ENCODE results near the gene DLG2.

DLG2 gene

GRCh38 chr11:84056653-84057376, 1570.3 kb downstream of the DLG2 start:
- no peak overlapping the region for H3K4me3 ChIP-seq (ENCODE audit: low read depth, low read length)
- TF ChIP-seq CTCF (IDR thresholded peaks at IDR 0.05; ENCODE audit: borderline replicate concordance, insufficient read depth, low read depth, low read length) = no peak

- no peak overlapping the region for H3K4me3 ChIP-seq (ENCODE audit: low read depth, low read length)
- TF ChIP-seq CTCF (IDR thresholded peaks at IDR 0.05; ENCODE audit: borderline replicate concordance, insufficient read depth, low read depth, low read length) = no peak
These were observed 1582.0 kb downstream of the DLG2 start for GRCh38 chr11:84045146-84045545.

DNA sequence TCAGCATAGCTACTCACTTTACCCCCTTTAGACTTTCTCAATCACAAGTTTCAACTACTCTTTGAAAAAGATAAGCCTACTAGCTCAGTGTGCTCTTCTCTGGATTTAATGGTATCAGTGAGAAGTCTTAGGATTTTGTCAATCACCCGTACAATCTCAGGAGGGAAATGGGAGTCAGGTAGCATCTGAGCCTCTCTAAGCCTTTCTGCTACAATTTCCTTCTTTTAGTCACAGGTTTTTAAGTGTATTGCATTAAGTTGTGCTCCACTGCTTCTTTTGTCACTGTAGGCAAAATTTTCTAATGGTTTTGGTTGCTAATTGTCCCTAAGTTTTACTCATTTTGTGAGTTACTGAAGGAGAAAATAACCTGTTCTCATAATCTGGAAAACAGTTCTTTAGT, 1582.4 kb downstream of the DLG2 start:
- no peak overlapping the region for H3K4me3 ChIP-seq (ENCODE audit: low read depth, low read length)
- no peak for TF ChIP-seq CTCF (IDR thresholded peaks at IDR 0.05; ENCODE audit: borderline replicate concordance, insufficient read depth, low read depth, low read length)

DNA sequence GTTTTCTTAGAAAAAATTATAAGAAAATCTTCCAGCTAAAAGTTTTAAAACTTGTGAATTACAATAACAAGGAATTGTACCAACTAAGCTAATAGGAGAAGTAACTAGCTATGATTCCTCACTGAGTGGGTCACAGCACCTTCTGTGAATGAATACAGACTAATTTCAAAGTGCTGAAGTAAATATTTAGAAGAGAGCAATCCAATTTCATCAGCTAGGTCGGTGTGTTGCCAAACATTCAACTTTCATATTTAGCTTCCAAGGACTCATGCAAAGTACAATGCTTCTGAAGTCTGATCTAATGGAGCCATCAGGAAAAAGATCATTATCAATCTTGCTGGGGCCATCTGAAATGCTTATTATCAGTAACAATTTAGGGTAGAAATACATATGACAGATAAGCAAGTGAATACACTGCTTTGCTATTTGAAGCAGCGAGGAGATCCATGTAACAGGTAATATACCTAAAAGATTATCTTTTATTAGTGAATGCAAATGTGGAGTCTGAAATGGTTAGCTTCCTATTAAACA, 1590.4 kb downstream of the DLG2 start:
- TF ChIP-seq CTCF (IDR thresholded peaks at IDR 0.05; ENCODE audit: borderline replicate concordance, insufficient read depth, low read depth, low read length) = no peak
- no peak overlapping the region for H3K4me3 ChIP-seq (ENCODE audit: low read depth, low read length)

- H3K4me3 ChIP-seq (ENCODE audit: low read depth, low read length) = no peak overlapping the region
- TF ChIP-seq CTCF (IDR thresholded peaks at IDR 0.05; ENCODE audit: borderline replicate concordance, insufficient read depth, low read depth, low read length) = no peak
These were observed 1591.5 kb downstream of the DLG2 start for GRCh38 chr11:84035645-84036044.

DNA sequence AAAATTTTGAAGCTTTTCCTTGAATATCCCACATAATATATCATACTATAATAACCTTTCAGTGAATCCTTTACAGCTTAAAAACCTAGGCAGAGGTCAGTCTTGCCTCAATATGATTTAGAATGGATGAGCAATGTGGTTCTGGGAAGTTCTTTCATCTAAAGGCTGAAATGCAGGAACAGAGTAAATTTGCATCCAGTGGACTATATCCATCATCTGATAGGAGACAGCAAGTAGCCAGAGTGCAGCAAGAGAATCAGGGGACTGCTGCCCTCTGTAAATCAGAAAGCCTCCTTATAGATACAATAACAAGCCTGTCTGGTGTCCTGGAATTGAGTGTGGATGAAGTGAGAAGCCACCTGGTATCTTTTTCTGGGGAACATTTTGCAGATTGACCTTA, 1592.7 kb downstream of the DLG2 start:
- no peak overlapping the region for H3K4me3 ChIP-seq (ENCODE audit: low read depth, low read length)
- no peak for TF ChIP-seq CTCF (IDR thresholded peaks at IDR 0.05; ENCODE audit: borderline replicate concordance, insufficient read depth, low read depth, low read length)

DNA sequence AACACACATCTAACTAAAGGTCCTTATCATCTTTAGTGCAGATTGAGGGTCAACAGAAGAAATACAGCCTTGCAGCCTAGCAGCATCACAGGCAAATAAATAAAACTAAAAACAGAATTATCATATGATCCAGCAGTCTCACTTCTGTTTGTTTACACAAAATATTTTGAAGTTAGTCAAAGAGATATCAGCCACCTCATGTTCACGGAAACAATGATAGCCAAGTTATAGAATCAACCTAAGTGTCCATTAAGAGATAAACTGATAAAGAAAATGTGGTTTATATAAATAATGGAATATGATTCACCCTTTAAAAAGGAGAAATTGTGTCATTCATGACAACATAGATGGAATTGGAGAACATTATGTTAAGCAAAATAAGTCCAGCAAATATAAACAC, 1602.9 kb downstream of the DLG2 start:
- no peak for TF ChIP-seq CTCF (IDR thresholded peaks at IDR 0.05; ENCODE audit: borderline replicate concordance, insufficient read depth, low read depth, low read length)
- no peak overlapping the region for H3K4me3 ChIP-seq (ENCODE audit: low read depth, low read length)

Data from GM12875 (cell line).